ENCODE measurements around the gene POM121C.
A peak's percentile ranks its signal among the peaks of the same experiment; 100 is the strongest.
"Not testable (repeated sequence)": the region's sequence is repeated elsewhere in the genome, so short reads cannot be mapped to it uniquely, and the experiment has no call there.

POM121C gene

DNA sequence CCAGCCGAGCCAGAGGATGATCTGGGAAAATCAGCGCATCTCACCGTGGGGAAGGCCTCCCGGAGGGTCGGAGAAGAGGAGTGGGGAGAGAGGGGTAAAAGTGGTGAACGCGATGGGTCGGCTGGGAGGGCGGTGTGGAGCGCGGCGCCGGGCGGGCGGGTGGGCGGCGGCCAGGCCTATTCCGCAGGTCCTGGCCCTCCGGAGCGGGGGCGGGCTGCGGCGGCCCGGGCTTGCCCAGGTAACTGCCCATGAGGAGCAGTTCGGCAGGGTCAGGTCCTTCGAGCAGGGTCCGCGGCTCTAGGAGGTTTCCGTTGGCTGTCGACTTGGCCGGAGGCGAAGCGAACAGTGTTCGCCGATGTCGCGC is 44.0 kb downstream of the POM121C start:
- H3K4me1 ChIP-seq (ENCODE audit: control insufficient read depth in 5 of 5, insufficient read depth in 5 of 5, low read length in 5 of 5) = not testable (repeated sequence)

DNA sequence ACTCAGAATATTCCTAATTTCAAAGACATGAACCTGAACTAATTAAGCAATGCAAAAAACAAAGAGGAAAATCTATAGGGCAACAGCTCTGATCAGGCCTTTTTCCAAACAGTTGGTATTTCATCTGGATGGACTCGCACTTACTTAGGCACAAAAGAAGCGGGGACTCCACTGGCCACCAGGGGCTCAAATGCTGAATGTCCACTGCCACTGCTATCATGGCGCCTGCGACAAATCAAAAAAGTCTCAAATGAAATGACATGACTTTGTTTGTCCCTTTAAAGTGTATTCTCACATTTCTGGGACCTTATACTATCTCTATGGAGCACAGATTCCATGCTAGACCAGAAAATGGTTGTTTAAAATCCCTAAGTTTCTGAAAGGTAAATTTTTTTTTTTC is 47.1 kb downstream of the POM121C start:
- H3K9me3 ChIP-seq (ENCODE audit: control insufficient read depth in 5 of 5, low read length in 5 of 5); H3K4me3 ChIP-seq (ENCODE audit: low read depth in 1 of 5, low read length in 5 of 5); H3K27ac ChIP-seq (ENCODE audit: low read depth, low read length); H3K4me1 ChIP-seq (ENCODE audit: control insufficient read depth in 5 of 5, insufficient read depth in 5 of 5, low read length in 5 of 5); H3K27me3 ChIP-seq (ENCODE audit: control insufficient read depth in 5 of 5, insufficient read depth in 4 of 5, low read length in 5 of 5); H3K9ac ChIP-seq (ENCODE audit: low read length in 5 of 5): not testable (repeated sequence)
- peaks cover 25 to 58% (median 45%) of the 10 kb centered on the region in 5 donors for H3K36me3 ChIP-seq (ENCODE audit: control insufficient read depth in 5 of 5, insufficient read depth in 5 of 5, low read length in 5 of 5)

More for the DNA sequence above, 44.0 kb downstream of the POM121C start:
- not testable (repeated sequence) for H3K9me3 ChIP-seq (ENCODE audit: control insufficient read depth in 5 of 5, low read length in 5 of 5); H3K9ac ChIP-seq (ENCODE audit: low read length in 5 of 5); H3K27ac ChIP-seq (ENCODE audit: low read depth, low read length); H3K27me3 ChIP-seq (ENCODE audit: control insufficient read depth in 5 of 5, insufficient read depth in 4 of 5, low read length in 5 of 5)
- Histone ChIP-seq H3K36me3 (ENCODE audit: control insufficient read depth in 5 of 5, insufficient read depth in 5 of 5, low read length in 5 of 5) (peaks cover 8 to 33% (median 25%) of the 10 kb centered on the region in 5 donors), H3K4me3 (ENCODE audit: low read depth in 1 of 5, low read length in 5 of 5) (peak overlapping the region in 4 of 5 donors; percentile 26 to 66 (median 45))

DNA sequence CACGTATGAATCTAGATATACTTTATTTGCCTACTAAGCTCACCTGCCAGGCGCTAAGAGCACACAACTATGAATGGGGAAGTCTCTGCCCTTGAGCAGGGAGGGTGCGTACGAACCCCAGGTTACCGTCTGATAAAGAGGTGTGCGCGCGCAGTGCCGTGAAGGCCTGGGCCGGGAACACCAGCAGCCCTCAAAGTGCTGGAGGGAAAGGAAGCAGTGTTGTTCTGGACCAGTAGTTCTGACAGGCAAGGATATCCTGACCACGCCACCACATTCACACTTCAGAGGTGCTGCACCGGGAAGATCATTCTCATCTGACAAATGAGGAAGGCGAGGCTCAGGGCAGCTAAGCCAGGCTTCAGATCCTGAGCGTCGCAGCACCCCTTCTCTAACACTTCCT is 62.6 kb downstream of the POM121C start:
- not testable (repeated sequence) for H3K9ac ChIP-seq (ENCODE audit: low read length in 5 of 5); H3K4me1 ChIP-seq (ENCODE audit: control insufficient read depth in 5 of 5, insufficient read depth in 5 of 5, low read length in 5 of 5); H3K9me3 ChIP-seq (ENCODE audit: control insufficient read depth in 5 of 5, low read length in 5 of 5); H3K4me3 ChIP-seq (ENCODE audit: low read depth in 1 of 5, low read length in 5 of 5); H3K27ac ChIP-seq (ENCODE audit: low read depth, low read length); H3K27me3 ChIP-seq (ENCODE audit: control insufficient read depth in 5 of 5, insufficient read depth in 4 of 5, low read length in 5 of 5)
- peaks cover 0 to 40% (median 22%) of the 10 kb centered on the region in 5 donors for H3K36me3 ChIP-seq (ENCODE audit: control insufficient read depth in 5 of 5, insufficient read depth in 5 of 5, low read length in 5 of 5)

DNA sequence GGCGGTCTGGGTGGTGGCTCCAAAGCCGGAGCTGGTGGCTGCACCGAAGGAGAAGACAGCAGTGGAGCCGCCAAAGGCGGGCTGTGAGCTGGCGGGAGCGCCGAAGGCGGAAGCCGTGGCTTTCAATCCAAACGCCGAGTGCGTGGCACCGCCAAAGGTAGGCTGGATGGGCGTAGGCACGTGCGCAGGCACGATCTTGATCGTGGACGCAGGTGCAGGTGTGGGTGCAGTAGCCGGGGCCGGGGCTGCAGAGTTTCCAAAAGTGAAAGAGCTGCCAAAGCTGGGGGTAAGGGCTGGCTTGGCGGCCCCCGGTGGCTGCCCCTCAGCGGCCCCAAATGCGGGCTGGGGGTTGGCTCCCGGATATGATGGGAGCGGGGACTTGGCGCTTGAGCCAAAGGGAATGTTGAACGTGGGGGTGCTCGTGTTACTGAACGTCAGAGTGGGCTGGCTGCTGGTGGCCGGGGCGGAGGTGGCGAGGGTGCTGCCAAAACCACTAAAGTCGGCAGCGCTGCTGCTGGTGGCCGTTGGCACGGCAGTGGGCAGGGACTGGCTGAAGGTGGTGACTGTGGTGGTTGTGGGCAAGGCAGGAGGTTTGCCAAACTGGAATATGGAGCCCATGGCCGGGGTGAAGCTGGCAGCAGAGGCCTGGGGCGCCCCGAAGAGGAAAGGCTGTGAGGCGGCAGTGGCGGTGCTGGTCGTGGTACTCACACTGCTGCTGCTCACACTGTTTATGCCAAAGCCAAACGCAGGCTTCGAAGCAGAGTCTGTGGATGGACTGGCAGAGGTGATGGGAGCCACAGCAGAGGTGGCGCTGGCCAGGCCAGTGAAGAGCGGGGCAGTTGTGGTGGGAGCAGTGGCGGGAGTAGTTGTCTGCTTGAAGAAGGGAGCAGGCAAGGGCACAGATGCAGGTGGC is 64.0 kb downstream of the POM121C start:
- not testable (repeated sequence) for H3K4me3 ChIP-seq (ENCODE audit: low read depth in 1 of 5, low read length in 5 of 5); H3K27ac ChIP-seq (ENCODE audit: low read depth, low read length); H3K9ac ChIP-seq (ENCODE audit: low read length in 5 of 5); H3K27me3 ChIP-seq (ENCODE audit: control insufficient read depth in 5 of 5, insufficient read depth in 4 of 5, low read length in 5 of 5); H3K9me3 ChIP-seq (ENCODE audit: control insufficient read depth in 5 of 5, low read length in 5 of 5); H3K4me1 ChIP-seq (ENCODE audit: control insufficient read depth in 5 of 5, insufficient read depth in 5 of 5, low read length in 5 of 5)
- H3K36me3 ChIP-seq (ENCODE audit: control insufficient read depth in 5 of 5, insufficient read depth in 5 of 5, low read length in 5 of 5) = peaks cover 0 to 37% (median 21%) of the 10 kb centered on the region in 5 donors

DNA sequence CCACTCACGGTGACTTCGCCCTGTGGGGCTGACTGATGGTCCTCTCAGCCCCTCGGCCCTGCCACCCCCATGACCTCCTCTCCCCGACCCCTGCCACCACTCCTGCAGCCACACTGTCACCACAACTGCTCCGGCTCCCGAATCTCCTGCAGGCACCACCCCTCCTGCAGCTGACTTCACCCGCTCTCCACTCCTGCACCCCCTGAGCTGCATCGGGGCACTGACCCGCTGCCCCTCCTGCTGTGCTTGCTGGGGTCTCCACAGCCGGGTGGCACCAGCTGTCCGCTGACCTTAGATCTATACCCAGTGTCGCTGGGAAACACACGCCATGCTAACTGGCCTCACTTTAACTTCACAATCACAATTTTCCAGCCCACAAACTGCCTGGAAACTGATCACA is 65.9 kb downstream of the POM121C start:
- Histone ChIP-seq H3K4me1 (ENCODE audit: control insufficient read depth in 5 of 5, insufficient read depth in 5 of 5, low read length in 5 of 5) (peaks cover 0 to 19% (median 6%) of the 10 kb centered on the region in 5 donors), H3K36me3 (ENCODE audit: control insufficient read depth in 5 of 5, insufficient read depth in 5 of 5, low read length in 5 of 5) (peaks cover 0 to 51% (median 21%) of the 10 kb centered on the region in 5 donors)
- not testable (repeated sequence) for H3K9ac ChIP-seq (ENCODE audit: low read length in 5 of 5); H3K27ac ChIP-seq (ENCODE audit: low read depth, low read length); H3K27me3 ChIP-seq (ENCODE audit: control insufficient read depth in 5 of 5, insufficient read depth in 4 of 5, low read length in 5 of 5); H3K9me3 ChIP-seq (ENCODE audit: control insufficient read depth in 5 of 5, low read length in 5 of 5); H3K4me3 ChIP-seq (ENCODE audit: low read depth in 1 of 5, low read length in 5 of 5)

DNA sequence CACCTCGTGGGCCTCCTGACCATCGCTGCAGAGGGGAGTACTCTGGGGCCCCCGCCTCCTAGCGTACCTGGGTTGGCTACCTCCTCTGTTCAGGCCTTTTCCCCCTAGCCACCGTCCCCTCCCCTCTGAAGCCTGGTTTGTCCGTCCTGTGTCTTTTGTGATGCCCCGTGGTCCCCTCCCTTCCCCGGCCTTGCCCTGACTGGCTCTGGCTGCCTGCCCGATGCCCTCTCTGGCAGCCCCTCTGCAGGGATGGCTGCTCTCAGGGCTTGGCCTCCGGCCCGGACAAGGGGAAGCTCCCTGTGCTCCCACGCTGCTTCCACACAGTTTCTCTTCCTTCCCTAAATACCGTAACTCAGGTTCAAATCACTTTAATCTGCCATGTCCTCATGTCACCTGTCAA is 66.4 kb downstream of the POM121C start:
- H3K4me3 ChIP-seq (ENCODE audit: low read depth in 1 of 5, low read length in 5 of 5); H3K9ac ChIP-seq (ENCODE audit: low read length in 5 of 5); H3K9me3 ChIP-seq (ENCODE audit: control insufficient read depth in 5 of 5, low read length in 5 of 5); H3K27ac ChIP-seq (ENCODE audit: low read depth, low read length); H3K27me3 ChIP-seq (ENCODE audit: control insufficient read depth in 5 of 5, insufficient read depth in 4 of 5, low read length in 5 of 5): not testable (repeated sequence)
- peaks cover 0 to 50% (median 21%) of the 10 kb centered on the region in 5 donors for H3K36me3 ChIP-seq (ENCODE audit: control insufficient read depth in 5 of 5, insufficient read depth in 5 of 5, low read length in 5 of 5)
- H3K4me1 ChIP-seq (ENCODE audit: control insufficient read depth in 5 of 5, insufficient read depth in 5 of 5, low read length in 5 of 5) = peaks cover 0 to 21% (median 6%) of the 10 kb centered on the region in 5 donors

- not testable (repeated sequence) for H3K9ac ChIP-seq (ENCODE audit: low read length in 5 of 5); H3K27me3 ChIP-seq (ENCODE audit: control insufficient read depth in 5 of 5, insufficient read depth in 4 of 5, low read length in 5 of 5); H3K27ac ChIP-seq (ENCODE audit: low read depth, low read length); H3K9me3 ChIP-seq (ENCODE audit: control insufficient read depth in 5 of 5, low read length in 5 of 5); H3K4me3 ChIP-seq (ENCODE audit: low read depth in 1 of 5, low read length in 5 of 5)
- Histone ChIP-seq H3K36me3 (ENCODE audit: control insufficient read depth in 5 of 5, insufficient read depth in 5 of 5, low read length in 5 of 5) (peaks cover 0 to 46% (median 19%) of the 10 kb centered on the region in 5 donors), H3K4me1 (ENCODE audit: control insufficient read depth in 5 of 5, insufficient read depth in 5 of 5, low read length in 5 of 5) (peaks cover 0 to 21% (median 6%) of the 10 kb centered on the region in 5 donors)
Measured at GRCh38 chr7:75419210-75419609, 66.9 kb downstream of the POM121C start.

DNA sequence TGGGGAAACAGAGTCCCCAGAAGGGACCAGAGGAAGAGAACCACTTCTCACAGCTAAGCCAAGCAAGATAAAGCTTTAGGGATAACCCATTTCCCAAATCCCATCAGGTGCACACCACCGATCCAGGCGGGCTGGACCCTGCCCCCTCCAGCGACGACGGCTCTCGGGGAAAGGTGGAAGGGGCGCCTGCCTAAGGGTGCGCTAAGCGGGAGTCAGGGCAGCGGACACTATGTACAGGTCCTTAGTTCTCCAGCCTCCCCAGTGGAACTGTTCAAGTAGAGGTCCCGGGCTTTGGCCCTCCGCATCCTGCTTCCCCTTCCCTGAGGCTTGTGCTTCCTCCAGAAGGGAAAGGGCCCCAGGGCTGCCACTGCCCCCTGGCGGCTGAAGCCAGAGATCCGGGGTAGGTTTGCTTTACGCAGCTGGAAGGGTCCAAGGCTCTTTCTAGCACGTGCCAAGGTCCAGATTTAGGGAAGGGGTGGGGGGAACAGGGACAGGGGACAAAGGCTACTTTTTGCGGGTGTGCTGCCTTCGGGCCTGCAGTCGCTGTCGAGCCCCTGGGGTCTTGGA is 67.7 kb downstream of the POM121C start:
- not testable (repeated sequence) for H3K4me3 ChIP-seq (ENCODE audit: low read depth in 1 of 5, low read length in 5 of 5); H3K9me3 ChIP-seq (ENCODE audit: control insufficient read depth in 5 of 5, low read length in 5 of 5); H3K27me3 ChIP-seq (ENCODE audit: control insufficient read depth in 5 of 5, insufficient read depth in 4 of 5, low read length in 5 of 5); H3K27ac ChIP-seq (ENCODE audit: low read depth, low read length); H3K9ac ChIP-seq (ENCODE audit: low read length in 5 of 5)
- peaks cover 0 to 21% (median 6%) of the 10 kb centered on the region in 5 donors for H3K4me1 ChIP-seq (ENCODE audit: control insufficient read depth in 5 of 5, insufficient read depth in 5 of 5, low read length in 5 of 5)
- H3K36me3 ChIP-seq (ENCODE audit: control insufficient read depth in 5 of 5, insufficient read depth in 5 of 5, low read length in 5 of 5) = peaks cover 0 to 37% (median 13%) of the 10 kb centered on the region in 5 donors

DNA sequence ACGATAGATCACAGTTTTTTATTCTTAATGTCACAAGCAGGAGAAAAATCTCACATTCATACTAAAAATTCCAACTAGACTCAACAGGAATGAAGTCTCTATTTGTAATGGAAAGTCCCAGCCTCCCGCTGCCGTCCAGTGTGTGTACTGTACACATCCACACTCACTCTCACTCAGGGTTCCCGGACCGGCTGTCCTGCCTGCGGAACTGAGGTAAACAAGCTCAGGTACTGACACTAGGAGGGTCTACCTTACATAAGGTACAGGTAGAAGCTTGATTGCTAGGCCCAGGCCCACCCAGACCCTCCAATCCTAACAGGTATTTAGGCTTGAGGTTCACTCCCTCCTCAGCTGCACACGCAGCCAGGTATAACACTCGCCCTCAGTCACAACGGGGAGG is 69.3 kb downstream of the POM121C start:
- peaks cover 0 to 33% (median 11%) of the 10 kb centered on the region in 5 donors for H3K36me3 ChIP-seq (ENCODE audit: control insufficient read depth in 5 of 5, insufficient read depth in 5 of 5, low read length in 5 of 5)
- H3K4me3 ChIP-seq (ENCODE audit: low read depth in 1 of 5, low read length in 5 of 5); H3K27ac ChIP-seq (ENCODE audit: low read depth, low read length); H3K27me3 ChIP-seq (ENCODE audit: control insufficient read depth in 5 of 5, insufficient read depth in 4 of 5, low read length in 5 of 5); H3K9ac ChIP-seq (ENCODE audit: low read length in 5 of 5); H3K9me3 ChIP-seq (ENCODE audit: control insufficient read depth in 5 of 5, low read length in 5 of 5): not testable (repeated sequence)
- peaks cover 0 to 21% (median 6%) of the 10 kb centered on the region in 5 donors for H3K4me1 ChIP-seq (ENCODE audit: control insufficient read depth in 5 of 5, insufficient read depth in 5 of 5, low read length in 5 of 5)

DNA sequence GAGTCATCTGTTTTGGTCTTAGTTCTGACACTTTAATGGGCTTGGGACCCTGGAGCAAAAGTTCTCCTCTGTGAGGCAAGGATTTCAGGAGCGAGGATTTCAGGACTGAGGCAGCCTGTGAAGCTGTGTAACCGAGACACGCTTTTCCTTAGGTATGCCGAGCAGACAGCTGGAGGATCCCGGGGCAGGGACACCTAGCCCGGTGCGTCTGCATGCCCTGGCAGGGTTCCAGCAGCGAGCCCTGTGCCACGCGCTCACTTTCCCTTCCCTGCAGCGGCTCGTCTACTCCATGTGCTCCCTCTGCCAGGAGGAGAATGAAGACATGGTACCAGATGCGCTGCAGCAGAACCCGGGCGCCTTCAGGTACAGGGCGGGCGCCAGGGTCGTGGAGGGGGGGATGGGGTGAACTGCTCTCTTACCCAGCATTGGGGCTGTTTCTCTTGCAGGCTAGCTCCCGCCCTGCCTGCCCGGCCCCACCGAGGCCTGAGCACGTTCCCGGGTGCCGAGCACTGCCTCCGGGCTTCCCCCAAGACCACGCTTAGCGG is 70.2 kb downstream of the POM121C start:
- not testable (repeated sequence) for H3K9ac ChIP-seq (ENCODE audit: low read length in 5 of 5); H3K9me3 ChIP-seq (ENCODE audit: control insufficient read depth in 5 of 5, low read length in 5 of 5); H3K4me3 ChIP-seq (ENCODE audit: low read depth in 1 of 5, low read length in 5 of 5); H3K27ac ChIP-seq (ENCODE audit: low read depth, low read length); H3K27me3 ChIP-seq (ENCODE audit: control insufficient read depth in 5 of 5, insufficient read depth in 4 of 5, low read length in 5 of 5)
- Histone ChIP-seq H3K36me3 (ENCODE audit: control insufficient read depth in 5 of 5, insufficient read depth in 5 of 5, low read length in 5 of 5) (peaks cover 0 to 27% (median 6%) of the 10 kb centered on the region in 5 donors), H3K4me1 (ENCODE audit: control insufficient read depth in 5 of 5, insufficient read depth in 5 of 5, low read length in 5 of 5) (peaks cover 0 to 21% (median 6%) of the 10 kb centered on the region in 5 donors)

Data from subcutaneous abdominal adipose tissue (tissue), 5 donors.